Brain pericyte (primary cell): ENCODE data around the gene POMP.
"Not testable (repeated sequence)": the region's sequence is repeated elsewhere in the genome, so short reads cannot be mapped to it uniquely, and the experiment has no call there.

Experiments used
- DNase-seq: peaks from one replicate; pipeline ENCODE4 v3.0.0-alpha.2; 2012; ENCODE audit warnings: low read depth, low spot score

POMP gene

GRCh38 chr13:28693605-28694491 is 34.9 kb downstream of the POMP start:
- not testable (repeated sequence) for DNase-seq

GRCh38 chr13:28697441-28697840 is 38.5 kb downstream of the POMP start:
- no peak for DNase-seq

DNA sequence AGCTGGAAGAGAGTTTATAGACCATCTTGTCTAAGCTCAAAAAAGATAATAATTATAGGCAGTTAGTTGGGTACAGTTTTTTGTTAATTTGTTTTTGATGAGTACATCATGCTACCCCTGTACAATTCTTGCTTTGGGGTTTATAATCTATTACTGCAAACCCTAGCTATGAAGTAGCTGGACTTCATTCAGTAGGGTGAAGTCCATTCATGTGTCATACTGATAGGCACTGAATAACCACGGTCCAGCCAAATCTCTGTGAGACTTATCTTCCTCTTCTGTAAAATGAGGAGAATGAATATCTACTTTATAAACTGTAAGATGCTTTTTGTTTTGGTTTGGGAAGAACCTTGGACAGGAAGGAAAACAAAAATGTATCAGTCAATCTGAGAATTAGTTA is 40.3 kb downstream of the POMP start:
- no peak for DNase-seq

GRCh38 chr13:28704282-28704681 is 45.4 kb downstream of the POMP start:
- no peak for DNase-seq

GRCh38 chr13:28704919-28705318 is 46.0 kb downstream of the POMP start:
- no peak for DNase-seq

DNA sequence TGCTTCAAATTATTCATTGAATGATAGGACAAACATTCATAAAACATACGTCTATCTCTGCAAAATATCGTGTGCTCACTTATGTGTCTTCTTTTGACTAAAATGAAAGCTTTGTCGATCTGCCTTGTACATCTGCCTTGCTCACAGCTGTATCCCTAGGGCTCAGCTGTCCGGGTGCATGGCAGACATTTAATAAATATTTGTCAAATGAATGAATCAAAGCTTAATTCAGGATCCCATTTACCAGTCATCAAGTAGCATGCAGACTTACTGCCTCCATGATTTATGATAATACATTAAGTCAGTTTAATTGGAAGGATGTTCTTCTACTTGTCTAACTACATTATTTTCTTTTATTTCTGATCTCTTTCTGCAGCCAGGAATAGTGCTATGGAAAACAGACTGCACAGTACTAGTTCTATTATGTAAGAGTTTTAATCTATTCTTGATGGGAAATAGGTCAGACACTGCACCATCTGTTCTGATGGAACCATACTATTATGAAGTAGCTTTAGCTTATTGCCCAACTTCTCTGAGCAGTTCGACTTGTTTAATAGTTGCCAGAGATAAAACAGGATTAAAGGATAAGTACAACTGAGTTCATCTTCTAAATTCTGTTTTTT is 46.6 kb downstream of the POMP start:
- DNase-seq: no peak

DNA sequence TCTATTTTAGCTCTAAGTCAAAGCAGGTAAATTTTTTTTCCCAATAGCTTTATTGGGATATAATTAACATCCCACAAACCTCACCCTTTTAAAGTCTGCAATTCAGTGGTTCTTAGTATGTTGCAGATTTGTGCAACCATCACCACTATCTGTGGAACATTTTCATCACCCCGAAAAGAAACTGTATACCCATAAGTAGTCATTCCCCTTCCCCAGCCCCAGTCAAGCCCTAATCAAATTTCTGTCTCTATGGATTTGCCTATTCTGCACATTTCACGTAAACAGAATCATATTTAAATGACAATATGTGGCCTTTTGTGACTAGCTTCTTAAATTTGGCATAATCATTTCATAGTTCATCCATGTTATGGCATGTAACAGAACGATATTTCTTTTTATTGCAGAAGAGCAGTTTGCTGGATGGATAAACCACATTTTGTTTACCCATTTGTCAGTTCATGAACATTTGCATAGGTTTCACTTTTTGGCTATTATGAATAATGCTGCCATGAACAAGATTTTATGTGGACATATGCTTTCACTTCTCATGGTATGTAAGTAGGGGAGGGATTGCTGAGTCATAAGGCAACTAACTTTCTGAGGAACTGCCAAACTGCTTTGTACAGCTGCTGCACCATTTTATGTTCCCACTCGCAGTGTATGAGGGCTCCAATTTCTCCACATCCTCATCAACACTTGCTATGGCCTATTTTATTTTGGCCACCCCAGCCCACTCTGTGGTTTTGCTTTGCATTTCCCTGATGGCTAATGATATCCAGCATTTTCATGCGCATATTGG is 48.9 kb downstream of the POMP start:
- DNase-seq: peak; percentile 43

DNA sequence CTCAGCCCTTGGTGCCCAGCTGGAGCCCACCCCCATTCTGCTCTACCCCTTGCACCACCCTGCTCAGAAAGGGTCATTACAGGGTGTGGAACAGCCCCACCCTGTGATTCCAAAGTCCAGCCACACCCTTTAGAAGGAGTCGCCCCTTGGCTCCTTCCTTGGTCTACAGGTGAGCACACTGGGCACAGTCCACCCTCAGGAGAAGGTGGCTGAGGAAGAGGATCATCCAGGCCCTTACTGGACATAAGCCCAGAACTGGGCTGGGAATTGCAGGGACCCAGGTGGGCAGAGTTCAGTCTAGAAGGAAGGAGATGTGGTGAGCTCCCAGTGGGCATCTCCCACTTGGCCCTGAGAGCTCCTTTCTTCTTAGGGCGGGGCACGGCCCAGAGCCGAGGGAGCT is 51.2 kb downstream of the POMP start:
- DNase-seq: no peak

DNA sequence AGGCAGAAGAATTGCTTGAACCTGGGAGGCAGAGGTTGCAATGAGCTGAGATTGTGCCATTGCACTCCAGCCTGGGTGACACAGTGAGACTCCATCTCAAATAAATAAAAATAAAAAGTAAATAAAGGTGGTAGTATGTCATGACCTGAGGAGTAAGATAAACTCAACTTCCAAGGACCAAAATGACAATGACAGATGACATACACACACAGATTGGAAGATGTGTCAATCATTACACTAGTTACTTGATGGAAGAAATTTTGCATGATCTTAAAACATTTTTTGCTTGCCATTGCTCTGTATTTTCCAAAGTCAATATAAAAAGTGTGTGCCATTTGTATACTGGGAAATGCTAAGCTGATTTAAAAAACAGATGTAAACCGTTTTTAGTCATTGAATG is 55.7 kb downstream of the POMP start:
- DNase-seq: no peak

DNA sequence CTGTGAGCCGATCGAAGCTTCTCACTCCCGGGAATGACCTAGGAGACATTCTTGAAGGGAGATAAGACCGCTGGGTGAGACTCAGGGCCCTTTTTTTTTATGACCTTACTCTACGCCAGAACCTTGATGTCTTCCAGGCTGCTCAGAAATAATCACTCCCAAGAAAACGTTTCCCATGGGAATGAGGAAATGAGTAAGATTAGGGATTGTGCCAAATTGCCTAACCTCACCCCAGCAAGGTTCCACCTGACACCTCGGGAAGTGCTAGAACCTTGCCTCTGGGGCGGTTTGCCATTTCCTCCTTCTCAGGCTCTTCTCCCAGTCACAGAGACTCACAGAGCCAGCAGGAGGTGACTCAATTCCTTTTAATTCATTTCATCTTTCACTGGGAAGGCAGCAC is 57.6 kb downstream of the POMP start:
- DNase-seq: no peak

DNA sequence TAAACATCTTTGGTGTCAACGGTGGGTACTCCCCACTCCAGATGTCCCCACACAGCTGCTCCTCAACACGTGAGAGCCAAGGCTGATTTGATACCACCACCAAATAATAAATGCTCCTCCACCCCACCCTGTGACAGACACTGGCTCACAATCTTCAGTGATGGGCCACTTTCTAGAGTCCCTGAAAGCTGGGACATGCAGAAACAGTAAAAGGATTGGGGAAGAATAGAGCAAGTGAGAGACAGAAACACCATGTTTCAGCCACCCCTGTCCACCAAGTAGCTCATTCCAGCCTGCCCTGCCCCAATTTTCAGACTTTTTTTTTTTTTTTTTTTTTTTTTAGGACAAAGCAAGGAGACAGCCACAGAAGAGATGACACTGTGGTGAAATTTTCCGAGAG is 58.2 kb downstream of the POMP start:
- DNase-seq: no peak

DNA sequence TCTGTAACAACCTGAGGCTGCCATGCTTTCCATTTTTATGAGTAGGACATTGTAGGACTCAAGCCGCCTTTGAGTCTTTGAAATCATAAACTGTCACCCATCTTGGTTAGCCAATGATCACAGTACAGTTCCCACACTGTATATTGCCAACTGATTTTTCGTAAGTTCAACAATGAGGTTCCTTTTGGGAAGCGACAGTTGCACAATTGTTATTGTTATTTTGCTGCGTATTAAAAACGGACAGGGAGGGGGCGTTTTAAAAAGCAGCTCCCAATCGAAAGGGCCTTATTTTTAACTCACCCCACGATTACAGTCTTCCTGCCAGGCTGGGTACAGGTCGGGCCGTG is 59.2 kb downstream of the POMP start:
- no peak for DNase-seq

DNA sequence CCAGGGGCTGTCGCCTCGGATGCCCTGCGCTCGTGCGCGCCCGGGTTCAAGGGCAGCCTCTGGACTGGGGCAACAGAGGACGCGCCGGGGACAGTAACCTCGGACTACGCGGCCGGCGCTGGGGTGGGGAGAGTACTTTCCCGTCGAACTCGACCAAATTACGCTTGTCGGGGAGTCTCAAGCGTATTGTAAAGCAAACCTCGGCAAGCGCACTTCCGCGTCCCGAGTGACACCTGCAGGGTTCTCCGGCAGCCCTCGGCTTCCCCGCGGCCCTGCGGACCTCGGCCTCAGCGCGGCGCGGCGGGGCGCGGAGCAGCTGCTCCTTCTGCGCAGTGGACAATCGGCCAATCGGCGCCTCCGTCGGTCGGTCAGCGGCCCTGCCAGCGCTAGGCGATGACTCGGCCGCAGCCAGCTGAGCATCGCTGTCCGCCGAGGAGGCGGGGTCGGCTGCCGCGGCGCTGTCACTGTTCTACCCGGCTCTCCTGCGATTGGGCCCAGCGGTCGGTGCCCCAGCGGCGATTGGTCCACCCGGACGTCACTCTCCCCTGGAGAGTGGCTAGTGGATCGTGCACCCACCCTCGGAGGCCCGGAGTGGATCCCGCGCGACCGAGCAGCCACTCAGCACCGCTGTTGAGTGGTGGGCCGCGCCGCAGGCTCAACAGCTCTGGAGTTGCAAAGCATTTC is 59.8 kb downstream of the POMP start, which contains the start of gene SLC46A3:
SLC46A3 (minus strand) TSS at position 428 of the 684 bp plus-strand sequence. CDS start 972 bp downstream, outside the sequence.
- peak; percentile 94 for DNase-seq

DNA sequence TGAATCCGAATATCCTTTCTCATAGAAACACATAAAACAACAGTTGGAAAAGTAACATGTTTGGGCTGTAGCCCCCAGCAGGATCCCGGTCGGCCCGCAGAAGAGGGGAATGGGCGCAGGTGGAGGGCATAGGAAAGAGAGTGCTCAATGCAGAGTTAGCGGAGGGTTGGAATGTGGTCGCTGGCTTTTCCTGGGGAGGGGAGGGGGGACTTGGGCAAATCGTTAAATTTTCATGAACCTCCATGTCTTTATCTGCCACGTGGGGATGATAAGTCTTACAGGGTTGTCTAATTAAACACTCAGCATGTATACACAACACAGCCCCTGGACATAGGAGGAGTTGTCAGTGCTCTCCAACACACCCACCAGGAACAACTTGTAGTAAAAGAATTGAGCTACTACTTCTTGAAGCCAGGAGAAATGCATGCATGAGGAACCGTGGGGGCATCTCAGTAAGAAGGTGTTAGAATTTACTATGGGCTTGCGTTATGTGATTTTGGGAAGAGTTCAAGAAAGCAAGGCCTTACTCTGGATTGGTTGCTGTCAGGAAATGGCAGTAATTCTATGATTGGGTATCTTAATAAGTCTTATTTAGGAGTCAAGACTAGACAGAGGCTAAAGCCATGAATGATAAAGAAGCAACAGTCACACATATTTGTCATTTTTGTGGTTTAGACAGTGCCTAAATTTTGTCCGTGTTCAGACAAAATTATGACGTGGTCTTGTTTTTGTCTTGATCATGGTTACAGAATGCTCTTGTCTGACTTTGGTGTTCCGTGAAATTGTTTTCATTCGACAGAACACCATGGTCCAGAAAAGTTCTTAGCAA is 60.5 kb downstream of the POMP start:
- no peak for DNase-seq

DNA sequence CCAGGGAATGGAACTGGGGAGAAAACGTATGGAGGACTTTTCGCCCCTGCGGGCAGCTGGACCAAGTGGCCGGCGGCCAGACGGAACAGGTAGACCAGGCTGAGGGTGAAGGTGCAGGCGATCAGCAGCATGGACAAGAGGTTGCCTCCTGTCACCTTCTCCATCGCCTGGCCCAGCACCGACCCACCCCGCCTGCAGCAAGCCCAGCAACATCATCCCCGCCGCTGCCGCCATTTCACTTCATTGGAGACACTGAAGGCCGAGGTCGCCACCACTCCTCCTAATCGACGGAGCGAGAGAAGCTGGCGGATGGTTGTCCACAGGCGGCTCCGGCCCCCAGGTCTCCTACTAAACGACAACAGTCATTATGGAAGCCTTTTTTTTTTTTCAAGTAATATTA is 64.9 kb downstream of the POMP start:
- DNase-seq: no peak

- no peak for DNase-seq
These were observed 66.2 kb downstream of the POMP start for GRCh38 chr13:28725046-28725610.
